ENCODE results near the gene GFY.

GRCh38 chr19:49393881-49394280, 31.3 kb upstream of the GFY start:
- TF ChIP-seq EZH2 (IDR thresholded peaks at IDR 0.05; ENCODE audit: insufficient read depth, poor library complexity, severe bottlenecking) (no peak), EZH2phosphoT487 (IDR thresholded peaks at IDR 0.05; ENCODE audit: insufficient read depth, low read depth) (no peak)
